Measurements from ENCODE around the gene CDH26.

Gene CDH26

DNA sequence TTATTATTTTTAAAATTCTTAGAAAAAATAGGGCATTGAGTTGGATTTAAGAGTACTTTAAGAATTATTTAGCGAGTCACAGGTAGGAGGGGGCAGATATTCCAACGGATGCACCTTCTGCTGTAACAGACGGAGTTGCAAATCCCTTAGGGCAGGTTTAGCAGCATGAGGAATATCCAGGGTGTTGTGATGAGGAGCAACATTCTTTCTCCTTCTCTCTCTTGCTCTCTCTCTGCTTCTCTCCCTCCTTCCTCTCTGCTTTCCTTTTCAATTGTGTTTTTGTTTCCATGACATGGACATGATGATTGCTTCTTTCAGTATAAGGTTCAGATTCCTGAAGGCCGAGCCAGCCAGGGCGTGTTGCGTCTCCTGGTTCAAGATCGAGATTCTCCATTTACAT is 28.9 kb downstream of the CDH26 start:
- DNase-seq: no peak

DNA sequence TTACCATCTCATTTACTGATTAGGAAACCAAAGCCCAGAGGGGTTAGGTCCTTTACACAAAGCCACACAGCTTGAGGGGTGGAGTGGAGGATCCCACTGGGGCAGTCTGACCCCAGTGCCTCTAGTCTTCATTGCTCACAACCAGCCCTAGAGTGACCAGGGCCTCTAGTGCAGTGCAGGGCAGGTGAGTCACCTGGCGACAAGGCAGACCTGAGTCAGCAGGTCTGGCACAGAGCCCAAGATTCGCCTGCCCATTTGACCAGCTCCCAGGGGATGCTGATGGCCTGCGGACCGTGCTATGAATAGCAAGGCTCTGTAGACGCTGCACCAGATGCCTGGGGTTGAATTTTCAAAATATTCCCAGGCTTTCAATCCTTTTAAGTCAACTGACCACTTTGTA is 29.9 kb downstream of the CDH26 start:
- no peak for DNase-seq

DNA sequence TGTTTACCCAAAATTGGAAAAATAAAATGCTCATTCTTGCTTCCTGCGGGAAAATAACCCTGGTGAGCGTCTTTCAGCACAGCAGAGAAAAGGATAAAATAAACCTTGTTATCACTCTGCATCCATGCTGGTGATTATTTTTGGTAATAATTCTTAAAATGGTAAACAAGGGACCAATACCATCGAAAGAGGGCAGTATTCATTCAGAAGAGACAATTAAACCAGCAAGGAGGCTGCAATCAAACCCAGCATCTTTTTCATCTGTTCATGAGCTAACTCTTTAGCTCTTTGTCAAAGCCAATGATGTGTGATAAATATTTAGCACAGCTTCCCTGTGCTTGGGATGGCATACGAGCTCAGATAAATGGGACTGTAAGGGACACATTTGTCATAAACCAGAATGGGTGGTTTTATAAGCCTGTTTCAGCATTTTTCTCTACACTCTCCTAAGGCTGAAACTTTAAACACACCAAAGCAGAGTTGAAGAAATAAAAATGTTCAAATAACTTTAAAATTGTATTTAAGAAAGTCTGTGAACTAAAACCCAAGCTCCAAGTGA is 34.4 kb downstream of the CDH26 start:
- peak; percentile 67 to 75 for DNase-seq

DNA sequence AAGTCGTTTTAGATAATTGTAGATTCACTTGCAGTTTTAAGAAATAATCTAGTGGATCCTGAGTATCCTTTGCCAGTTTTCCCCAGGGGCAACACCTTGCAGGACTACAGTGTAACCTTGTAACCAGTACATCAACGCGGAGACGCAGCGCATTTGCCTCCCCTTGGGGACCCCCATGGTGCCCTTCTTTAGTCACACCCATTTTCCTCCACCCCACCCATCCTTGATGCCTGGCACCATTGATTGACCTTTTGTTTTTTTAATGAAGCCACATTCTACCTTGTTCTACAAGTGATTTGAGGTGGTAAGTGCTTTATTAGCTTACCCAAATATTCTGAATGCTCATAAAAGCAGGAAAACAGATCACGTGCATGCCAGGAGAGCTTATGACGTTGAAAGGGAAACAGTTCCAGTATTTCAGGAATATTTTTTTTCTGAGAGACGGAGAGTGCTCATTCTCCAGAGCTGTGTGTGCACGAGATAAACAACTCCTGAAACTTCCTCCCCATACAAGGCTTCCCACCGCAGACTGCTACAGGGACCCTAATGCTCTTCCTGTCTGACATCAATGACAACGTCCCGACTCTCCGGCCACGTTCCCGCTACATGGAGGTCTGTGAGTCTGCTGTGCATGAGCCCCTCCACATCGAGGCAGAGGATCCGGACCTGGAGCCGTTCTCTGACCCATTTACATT is 35.7 kb downstream of the CDH26 start:
- no peak for DNase-seq

DNA sequence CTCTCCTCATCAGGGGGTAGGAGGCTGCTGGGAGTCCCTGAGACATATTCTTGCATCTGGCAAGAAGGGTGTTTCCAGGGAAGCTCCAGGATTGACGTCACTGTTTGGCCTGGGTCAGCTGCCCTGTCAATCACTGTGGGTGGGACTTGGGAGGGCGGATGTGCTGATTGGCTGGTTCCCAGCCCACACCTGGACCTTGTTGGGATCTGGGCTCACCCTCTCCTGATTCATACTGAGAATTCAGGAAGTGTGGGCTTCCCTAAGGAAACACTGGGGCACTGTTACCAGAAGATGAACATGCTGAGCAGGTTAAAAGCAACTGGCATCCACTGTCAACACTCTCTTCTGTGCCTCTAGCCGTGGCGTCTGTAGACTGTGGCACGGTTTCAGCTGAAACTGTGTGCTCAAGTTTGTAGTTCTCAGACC is 36.5 kb downstream of the CDH26 start:
- no peak for DNase-seq

DNA sequence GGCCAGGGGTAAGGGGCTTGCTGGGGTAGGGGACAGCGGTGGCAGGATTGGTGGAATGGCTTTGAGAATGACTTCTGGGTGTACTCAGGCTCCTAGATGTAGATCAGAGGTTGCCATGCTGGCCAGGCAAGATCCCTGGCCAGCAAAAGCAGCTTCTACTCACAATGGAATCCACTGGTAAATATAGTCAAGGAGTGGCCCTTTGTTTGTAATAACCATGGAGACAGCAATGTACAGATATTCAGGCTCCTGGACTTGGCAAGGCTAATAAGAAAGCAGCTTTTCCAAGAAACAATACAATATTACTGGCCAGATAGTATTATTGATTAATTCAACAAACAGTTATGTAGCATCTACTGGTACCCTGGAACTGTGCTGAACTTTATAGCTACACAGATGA is 37.9 kb downstream of the CDH26 start:
- DNase-seq: no peak

DNA sequence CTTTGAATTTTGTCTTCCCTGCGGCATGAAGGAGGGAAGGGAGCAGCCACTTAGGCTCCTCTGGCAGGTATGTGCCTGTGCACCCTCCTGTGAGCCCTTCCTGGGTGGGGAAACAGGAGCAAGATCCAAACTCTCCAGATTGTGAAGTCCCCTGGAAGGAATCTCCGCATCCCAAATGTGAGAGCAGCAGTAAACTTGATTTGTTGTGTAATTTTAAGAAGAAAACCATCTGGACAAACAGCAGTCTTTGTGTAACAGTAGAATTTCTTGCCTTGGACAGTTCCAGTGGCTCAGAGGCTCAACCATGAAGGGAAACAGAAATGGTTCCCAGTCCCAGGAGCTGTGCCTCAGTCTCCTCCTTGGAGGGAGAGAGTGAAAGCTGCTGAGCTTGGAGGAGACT is 39.7 kb downstream of the CDH26 start:
- DNase-seq: no peak

DNA sequence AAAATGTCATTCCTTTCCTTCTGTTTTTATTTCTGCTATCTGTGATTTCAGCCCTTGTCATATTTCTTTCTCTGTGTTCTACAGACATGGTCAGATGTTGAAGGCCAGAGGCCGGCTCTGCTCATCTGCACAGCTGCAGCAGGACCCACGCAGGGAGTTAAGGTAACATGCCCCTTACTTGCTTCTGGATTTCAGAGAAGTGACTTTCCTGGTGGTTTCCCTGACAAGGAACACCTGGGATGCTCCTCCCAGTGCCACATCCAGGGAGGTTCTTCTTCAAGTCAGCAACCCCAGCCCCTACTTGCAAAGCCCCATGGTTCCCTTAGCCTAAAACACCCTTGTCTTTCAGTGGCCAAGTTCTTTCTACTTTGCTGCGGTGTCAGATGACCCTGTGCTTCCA is 41.3 kb downstream of the CDH26 start:
- DNase-seq: no peak

DNA sequence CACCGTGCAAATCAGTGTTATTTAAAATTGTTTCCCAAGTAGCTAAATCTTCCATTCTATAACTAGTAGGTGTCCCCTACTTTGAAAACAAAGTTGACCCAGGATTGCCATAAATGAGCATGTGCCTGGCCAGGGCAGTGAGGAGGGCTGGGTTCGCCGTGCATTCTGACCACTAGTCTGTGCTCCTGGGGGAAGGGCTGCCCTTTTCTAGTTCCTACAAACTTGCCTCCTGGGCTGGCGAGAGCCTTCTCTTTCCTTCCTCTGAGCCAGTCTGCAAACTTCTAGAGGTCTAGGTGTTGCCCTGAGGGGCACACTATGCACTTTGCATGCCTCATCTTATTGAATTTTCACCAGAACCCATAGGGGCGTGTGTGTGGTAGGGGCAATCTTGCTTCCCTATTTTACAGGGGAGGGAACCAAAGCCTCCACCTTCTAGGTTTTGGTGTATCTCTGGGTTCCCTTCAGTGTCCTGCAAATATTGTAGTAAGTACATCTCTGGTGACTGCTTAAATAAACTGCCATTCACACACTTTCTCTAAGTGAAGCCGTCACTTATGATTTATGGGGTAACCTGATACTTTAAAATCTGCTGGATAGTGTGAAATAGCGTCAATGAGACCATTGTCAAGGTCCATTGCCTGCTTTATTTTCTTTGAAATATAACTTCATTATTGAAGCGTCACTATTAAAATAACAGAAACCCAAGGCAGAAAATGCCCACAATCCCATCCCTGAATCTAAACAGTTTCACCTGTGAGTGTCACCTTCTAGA is 42.2 kb downstream of the CDH26 start:
- no peak for DNase-seq

DNA sequence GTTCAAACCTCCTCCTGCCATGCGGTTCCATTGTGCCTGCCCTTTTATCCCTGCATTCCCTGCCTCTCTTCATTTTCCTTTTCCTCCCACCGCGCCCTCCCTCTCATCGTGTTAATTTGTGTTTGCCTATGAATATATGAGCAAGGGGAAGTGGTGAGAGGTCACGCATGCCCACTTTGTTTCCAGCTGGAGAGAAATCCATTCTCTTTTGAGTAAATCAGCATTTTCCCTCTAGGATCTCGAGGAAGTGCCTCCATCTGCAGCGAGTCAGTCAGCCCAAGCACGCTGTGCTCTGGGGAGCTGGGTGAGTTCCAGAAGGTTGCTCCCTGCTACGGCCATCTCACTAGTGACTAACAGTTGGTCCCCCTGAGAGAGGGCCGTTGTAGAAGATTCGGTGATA is 42.9 kb downstream of the CDH26 start:
- no peak for DNase-seq

DNA sequence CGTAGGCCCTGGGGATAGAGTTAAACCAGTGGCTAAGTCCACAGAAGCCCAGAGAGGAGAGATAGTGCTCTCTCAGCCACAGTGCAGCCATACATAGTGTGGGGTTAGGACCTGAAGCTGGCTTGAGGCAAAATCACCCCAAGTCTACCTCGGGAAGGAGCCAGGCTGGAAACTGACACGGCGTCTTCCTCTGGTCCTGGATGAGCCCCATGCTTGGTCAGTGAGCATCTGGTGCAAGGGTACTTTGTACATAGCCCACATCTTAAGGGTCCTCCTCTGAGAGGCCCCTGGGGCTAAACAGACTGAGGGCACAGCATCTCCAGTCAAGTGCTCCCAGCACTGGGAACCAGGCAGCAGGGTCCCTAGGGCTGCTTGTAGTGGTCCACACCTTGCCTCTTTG is 45.6 kb downstream of the CDH26 start:
- DNase-seq: no peak

DNA sequence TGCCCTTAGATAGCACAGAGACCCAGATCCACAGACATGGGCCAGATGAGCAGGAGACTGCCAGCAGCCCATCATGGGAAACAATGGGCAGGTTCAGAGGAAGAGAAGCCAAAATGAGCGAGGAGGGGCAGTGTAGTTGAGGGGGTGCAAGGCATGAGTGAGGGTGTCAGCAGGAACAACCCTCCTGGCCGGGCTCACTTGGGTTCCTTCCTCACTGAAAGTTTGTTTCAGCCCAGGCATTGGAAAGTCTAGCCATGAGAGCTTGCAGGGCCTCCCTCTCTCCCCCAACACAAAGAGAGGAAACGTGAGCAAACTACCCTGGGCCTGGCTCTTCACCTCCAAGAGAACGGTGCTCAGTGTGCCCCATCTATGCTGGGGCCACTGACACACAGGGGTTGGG is 48.0 kb downstream of the CDH26 start:
- DNase-seq: no peak

DNA sequence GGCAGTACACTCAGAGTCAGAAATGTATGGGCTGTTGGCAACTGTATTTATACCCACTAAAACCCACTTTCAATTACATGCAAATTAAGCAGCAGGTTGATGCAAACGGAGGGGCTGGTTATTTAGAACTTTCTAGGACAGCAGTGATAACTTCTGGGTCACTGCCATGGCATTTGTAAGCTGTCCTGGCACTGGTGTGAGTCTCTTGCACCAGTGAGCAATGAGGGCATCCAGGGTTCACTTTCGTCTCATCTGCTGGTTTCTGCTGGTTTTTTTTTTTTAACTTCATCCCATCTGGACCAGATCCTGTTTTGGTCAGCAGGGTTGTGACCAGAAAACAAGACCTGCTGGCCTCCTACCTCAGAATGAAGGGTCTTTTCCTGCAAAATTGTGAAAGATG is 49.2 kb downstream of the CDH26 start:
- DNase-seq: no peak

DNA sequence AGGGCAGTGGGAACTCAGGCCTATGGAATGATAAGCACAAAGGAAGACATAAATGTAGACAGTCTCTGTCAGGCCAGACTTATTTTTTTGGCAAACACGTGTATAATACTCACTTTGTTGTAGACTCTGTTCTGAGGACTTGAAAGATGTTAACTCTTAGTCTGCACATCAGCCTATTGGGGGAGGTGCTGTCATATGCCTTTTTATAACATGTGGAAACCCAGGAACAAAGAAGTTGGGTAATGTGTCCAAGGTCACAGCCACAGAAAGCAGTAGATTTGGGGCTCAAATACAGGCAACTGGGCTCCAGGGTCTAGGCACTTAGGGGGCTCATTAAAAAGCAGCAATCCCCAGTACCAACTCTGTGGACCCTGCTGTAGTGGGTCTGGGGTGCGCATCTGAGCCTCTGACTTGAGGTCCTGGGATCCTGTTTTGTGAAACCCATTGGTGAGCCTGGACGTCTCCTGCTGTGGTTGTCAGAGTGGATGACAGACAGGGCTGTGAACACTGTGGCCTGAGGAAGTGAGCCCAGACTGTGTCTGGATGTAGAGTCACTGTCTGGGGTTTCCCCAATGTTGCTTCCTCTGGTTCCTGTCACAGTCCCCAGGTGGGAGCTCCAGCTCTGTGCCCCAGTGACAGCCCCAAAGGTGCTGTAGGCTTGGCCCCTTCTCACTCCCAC is 50.0 kb downstream of the CDH26 start:
- peak; percentile 28 to 57 for DNase-seq

DNA sequence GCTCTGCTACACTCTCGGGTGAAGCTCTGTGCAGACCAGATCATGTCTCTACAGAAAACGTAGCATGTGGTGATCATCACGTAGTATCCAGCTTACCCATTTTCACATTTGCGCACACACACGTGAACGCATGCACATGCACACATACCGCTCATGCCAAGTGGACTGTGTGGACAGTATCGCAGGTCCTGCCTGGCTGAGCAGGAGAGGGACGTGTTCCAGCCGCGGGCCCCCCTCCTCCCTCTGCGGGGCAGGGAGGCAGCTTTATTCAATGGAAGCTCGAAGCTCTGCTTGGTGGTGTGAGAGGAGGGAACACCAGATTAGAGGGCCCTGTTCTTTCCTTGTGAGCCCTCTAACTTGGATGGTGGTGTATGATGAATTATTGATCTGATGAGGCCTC is 51.1 kb downstream of the CDH26 start:
- no peak for DNase-seq

DNA sequence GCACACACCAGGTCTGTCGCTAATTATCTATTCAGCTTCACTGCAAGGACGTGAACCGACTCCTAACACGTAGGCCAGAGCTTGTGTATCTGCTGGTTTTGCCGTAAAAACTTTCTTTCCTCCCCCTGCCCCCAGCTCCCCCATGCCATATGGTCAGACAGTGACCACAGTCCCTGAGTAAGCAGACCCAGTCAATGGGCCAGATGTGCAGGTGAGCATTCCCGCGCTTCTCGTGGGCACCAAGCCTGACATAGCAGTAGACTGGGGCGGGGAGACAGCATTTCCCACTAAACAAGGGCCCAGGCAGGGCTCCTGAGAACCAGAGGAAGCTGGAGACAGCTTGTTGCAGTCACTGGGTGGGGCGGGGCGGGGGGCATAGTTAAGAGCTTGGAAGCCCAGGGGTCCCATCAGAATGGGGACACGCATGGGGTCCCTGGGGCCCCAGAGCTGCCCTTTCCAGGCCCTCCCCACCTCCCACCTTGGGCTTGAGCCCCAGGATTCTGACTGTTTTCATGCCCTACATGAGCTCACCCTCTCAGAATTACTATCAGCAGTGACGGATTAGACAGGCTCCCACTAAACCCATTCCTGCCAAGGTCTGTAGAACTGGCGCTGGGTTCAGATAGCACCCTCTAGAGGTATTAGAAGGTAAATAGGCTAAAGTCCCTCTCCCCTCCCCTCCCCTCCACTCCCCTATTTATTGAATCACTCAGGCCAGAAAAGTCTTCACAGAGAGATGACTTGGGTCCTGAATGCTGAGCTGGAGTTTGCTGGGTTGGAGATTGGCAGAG is 51.8 kb downstream of the CDH26 start:
- no peak for DNase-seq

DNA sequence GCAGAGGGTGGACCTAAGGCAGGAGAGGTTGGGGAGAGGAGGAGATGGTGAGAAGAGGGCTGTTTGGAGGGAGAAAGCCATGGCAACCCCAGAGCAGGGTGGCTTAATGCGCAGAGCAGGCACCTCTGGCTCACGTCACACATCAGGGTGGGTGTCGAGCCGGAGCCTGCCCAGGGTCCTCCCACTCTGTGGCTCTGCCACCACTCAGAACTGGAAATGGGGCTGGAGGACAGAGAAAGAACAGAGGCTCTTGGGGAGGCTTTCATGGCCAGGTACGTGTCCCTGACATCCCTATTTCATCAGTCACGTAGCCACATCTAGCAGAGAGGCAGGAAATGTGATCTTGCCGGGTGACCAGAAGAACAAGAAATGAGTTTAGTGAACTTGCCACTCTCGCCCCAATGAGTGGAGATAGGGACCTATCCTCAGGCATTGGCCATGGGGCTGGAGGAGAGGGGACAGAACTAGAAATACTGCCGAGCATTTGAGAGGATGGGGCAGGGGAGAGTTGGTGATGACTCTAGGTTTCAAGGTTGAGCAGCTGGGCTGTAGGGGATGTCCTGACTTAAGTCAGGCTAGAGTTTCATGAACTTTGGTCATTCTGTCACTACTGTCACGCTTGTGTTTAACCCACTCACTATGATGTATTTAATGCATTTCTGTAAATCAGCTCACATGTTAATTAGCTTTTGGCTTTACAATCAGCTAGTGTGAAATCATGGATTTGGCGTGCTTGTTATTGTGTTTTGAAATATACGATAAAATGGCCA is 52.7 kb downstream of the CDH26 start:
- DNase-seq: no peak

DNA sequence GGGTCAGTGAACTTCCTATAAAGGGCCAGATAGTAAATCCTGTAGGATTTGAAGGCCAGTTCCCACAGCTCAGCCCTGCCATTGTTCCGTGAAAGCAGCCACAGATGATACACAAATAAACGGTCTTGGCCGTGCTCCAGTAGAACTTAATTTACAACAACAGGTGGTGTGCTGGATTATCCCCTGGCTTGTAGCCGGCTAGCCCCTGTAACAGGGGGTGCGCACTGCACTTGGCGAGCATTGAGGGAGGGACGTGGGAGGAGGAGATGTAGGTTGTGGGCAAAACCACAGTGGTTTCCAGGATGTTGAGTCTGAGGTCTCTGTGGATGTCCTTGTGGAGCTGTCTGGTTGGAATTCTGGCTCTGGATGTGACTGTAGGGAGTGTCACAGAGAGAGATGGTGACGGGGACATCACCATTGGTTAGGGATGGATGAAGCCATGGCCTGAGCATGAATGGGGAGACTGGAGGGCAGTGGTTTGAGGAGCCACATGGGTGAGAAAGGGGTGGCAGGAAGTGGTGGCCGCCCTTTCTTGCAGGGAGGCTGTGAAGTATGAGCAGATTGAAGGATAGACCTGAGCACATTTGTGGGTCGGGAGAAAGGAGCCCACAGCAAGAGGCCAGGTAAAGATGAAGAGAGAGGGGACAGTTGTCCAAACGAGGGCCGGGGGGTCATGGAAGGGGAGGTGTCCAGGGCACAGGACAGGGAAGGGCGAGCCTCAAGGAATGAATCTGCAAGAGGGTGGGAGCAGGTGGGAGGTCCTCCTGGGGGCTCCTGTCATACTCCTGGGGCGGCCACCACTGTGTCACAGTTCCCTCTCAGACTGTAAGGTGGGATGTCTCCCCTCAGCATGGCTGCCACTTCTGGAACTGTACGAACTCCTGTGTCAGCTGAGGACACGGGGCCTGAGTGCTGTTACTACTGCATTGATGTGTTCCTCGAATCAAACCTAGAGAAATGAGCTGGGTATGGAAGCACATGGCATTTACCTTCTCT is 53.6 kb downstream of the CDH26 start:
- no peak for DNase-seq

DNA sequence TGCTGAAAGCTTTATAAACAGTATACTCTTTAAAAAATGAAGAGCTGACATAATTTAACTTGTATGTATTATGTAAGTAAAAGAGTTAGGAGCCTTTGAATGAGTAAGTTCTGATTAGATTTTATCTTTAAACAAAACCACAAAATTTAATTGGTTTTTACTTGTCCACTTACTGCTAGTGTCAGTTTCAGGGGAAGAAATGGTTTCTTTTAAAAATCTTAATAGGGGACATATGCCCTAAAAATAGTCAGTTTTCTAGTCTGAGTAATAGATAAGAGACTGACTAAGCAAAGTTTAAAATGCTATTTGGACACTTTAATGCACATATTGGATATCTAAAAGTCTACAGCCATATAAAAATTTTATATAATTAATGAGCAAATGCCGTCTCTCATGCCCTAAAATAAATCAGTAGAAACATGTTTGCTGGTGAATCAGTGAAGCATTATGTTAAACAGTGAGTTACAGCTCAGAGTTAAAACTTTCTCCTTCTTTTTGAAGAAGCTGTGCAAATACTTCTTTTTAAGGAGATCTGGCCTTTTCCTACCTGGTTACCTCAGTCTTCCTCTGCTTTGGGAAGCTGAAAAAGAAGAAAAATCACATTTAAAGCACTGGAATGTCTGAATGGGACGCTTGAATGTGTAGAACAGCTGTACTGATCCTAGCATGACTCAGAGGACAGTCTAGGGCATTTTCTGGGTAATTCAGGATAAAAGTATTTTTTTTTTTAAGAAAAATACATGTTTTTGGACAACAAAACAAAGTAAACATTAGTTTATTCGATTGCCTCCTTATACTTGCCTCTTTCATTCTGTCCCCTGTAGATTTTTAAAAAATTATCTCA is 55.3 kb downstream of the CDH26 start:
- DNase-seq: no peak

DNA sequence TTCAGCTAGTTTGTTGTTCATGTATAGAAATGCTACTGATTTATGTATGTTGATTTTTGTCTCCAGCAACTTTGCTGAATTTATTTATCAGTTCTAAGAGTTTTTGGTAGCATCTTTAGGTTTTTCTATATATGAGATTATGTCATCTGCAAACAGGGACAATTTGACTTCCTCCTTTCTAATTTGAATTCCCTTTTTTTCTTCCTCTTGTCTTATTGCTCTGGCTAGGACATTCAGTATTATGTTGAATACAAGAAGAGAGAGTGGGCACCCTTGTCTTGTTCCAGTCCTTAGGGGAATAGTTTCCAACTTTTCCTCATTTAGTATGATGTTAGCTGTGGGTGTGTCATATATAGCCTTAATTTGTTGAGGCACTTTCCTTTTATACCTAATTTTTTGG is 58.2 kb downstream of the CDH26 start:
- DNase-seq: peak; percentile 24 to 25
